ENCODE measurements around the gene YPEL5. TPM values are rescaled to one million over a fixed set of nuclear protein-coding genes. Genes with fewer than 3 reads are reported as not detected.

The YPEL5 gene
- total RNA-seq, 1 donor from 2014 or later = 145 TPM

DNA sequence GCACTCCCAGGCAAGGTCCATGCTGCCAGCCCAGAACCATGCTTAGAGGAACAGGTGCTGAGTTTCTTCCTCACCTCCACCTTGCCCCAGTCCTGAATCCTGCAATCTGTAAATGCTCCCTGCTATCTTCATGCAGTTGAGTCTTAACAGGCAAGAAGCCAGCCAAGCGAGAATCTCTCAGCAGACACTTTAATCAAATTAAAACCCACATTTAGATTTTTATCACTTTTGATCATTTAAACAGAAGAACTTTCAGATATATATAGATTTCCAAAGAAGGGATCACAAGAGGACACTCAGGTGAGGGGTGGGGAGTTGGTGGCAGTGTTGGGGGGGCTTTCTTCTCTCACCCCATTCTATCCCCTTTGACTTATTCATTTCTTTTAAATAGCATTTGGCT lies 58.6 kb downstream of the YPEL5 start:
- DNase-seq (ENCODE audit: low spot score) = no peak

DNA sequence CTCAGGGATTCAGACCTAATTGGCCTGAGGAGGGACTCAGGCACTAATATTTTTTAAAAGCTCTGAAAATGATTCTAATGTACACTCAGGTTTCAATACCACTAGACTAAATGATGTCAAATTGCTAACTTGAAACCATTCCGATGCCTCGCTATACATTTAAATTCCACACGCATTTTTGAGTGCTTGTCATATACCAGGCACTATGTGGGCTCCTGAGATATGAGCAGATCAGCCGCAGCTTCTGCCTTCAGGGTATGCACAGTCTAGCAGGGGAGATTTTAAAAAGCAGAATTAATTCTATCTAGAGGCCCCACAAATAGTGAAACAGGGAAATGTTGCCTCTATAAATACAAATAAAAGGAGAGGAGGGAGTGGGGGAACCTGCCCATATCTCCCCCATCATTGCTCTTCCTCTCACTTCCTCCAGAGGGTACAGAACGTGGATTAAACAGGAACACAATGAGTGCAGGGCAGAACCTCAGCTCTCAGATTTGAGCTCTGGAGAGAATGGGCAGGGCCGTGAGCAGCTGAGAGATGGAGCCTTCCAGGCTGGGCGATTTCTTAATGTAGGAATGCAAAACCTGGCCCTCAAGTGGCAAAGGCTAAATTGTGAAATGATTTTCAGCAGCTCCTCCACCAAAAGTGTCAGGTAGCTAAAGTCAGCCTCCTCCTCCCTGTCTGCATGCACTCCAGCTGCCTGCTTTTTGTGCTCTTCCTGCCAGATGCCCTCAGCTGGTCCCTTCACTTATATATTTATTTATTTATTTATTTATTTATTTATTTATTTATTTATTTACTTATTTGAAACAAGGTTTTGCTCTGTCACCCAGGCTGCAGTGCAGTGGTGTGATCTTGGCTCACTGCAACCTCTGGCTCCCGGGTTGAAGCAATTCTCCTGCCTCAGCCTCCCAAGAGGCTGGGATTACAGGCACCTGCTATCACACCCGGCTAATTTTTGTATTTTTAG lies 59.9 kb downstream of the YPEL5 start:
- no peak for DNase-seq (ENCODE audit: low spot score)

DNA sequence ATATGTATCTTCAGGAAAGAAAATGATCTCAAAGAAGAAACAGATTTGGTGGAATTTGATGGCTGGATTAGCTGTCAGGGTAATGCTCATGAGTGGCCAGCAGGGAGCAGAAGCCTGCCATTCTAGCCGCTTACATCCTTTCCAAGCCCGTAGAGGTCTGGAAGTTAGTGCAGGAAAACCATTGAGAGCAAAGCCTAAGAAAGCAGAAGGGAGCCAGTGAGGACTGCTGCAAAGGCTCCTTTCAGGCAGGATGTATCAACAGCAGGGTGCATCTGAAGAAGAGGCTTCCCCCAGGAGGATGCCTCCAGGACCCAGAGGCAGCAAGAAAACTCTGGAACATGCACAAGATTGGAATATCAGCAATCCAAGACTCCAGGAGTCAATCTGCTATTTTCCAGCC lies 61.6 kb downstream of the YPEL5 start:
- DNase-seq (ENCODE audit: low spot score) = peak; percentile 87

DNA sequence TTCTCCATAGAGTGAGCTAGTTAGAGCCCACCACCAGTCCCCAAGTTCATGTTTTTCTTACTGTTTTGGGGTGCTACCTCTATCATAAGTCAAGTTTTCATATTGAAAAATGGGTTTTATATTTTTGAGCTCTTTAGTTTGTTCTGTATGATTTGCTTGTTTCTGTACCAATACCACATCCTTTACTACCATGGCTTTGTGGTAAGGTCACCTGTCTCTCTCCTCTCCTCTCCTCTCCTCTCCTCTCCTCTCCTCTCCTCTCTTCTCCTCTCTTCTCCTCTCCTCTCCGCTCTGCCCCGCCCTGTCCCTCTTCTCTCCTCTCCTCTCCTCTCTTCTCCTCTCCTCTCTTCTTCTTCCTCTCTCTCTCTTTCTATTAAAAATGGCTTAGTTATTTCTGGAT lies 62.4 kb downstream of the YPEL5 start:
- no peak for DNase-seq (ENCODE audit: low spot score)

Other genes starting within 250 kb of the YPEL5 start
- 1.2 TPM for gene ALK, start 225.4 kb upstream of the YPEL5 start, total RNA-seq (ENCODE audit: insufficient read depth, low replicate concordance)
- gene LBH, start 84.5 kb downstream of the YPEL5 start, total RNA-seq (ENCODE audit: insufficient read depth, low replicate concordance) = 60.2 TPM